NCI-H187 treated with DMSO at 0.1 percent for 48 hours (cell line): ENCODE data around the gene STK11.

Source experiments
- DNase-seq: peaks from one replicate; lab custom pipeline; 2025; lab: John Stamatoyannopoulos, UW

Gene STK11

GRCh38 chr19:1251330-1252220 lies 46.0 kb downstream of the STK11 start:
- no peak for DNase-seq

GRCh38 chr19:1252221-1252820 lies 46.7 kb downstream of the STK11 start:
- no peak for DNase-seq

- DNase-seq, result no peak
Observed at GRCh38 chr19:1252821-1253513, 47.4 kb downstream of the STK11 start.

- no peak for DNase-seq
Observed at GRCh38 chr19:1253514-1254080, 48.0 kb downstream of the STK11 start.

- DNase-seq, result no peak
Observed at GRCh38 chr19:1254081-1254527, 48.5 kb downstream of the STK11 start.

- no peak for DNase-seq
Observed at GRCh38 chr19:1254530-1255185, 49.1 kb downstream of the STK11 start.

GRCh38 chr19:1255186-1256161 lies 49.9 kb downstream of the STK11 start:
- no peak for DNase-seq

GRCh38 chr19:1256646-1257474 lies 51.3 kb downstream of the STK11 start:
- no peak for DNase-seq

- DNase-seq, result no peak
Observed at GRCh38 chr19:1257475-1258162, 52.0 kb downstream of the STK11 start.

GRCh38 chr19:1258163-1258492 lies 52.5 kb downstream of the STK11 start:
- no peak for DNase-seq

GRCh38 chr19:1258707-1259205 lies 53.2 kb downstream of the STK11 start:
- DNase-seq, result no peak

- no peak for DNase-seq
Observed at GRCh38 chr19:1259206-1259875, 53.8 kb downstream of the STK11 start.

- DNase-seq, result no peak
Observed at GRCh38 chr19:1259876-1260748, 54.5 kb downstream of the STK11 start.

- peak; percentile 77 for DNase-seq
Observed at GRCh38 chr19:1260749-1261537, 55.4 kb downstream of the STK11 start.

- DNase-seq, result no peak
Observed at GRCh38 chr19:1261538-1261797, 55.9 kb downstream of the STK11 start.

GRCh38 chr19:1261798-1262622 lies 56.4 kb downstream of the STK11 start:
- no peak for DNase-seq
